WTC11 (cell line): ENCODE measurements around the gene PIPOX.

Experiments used
- ATF6 ChIP-seq: sonication (generic); formaldehyde crosslinking; IDR thresholded peaks from 2 replicates; pipeline ENCODE4 v1.8.1; 2023; ENCODE audit warnings: mild to moderate bottlenecking, missing genetic modification reagents
- CTCF ChIP-seq: fragments of 200-600 bp; IDR thresholded peaks from 2 replicates; pipeline ENCODE4 v1.8.0; 2022; ENCODE audit warnings: antibody characterized with exemption
- STAT6 ChIP-seq: sonication (generic); formaldehyde crosslinking; conservative IDR thresholded peaks from 2 replicates; pipeline ENCODE4 v1.8.1; 2023; ENCODE audit warnings: mild to moderate bottlenecking, low read depth, missing genetic modification reagents, moderate library complexity

GRCh38 chr17:29046473-29046839 lies 3.5 kb downstream of the PIPOX start:
- TF ChIP-seq STAT6 (no peak), CTCF (no peak), ATF6 (CRISPR knock-in tag) (no peak)
